Measurements from ENCODE around the gene ERP44.
"Not testable (repeated sequence)": the region's sequence is repeated elsewhere in the genome, so short reads cannot be mapped to it uniquely, and the experiment has no call there.

DNA sequence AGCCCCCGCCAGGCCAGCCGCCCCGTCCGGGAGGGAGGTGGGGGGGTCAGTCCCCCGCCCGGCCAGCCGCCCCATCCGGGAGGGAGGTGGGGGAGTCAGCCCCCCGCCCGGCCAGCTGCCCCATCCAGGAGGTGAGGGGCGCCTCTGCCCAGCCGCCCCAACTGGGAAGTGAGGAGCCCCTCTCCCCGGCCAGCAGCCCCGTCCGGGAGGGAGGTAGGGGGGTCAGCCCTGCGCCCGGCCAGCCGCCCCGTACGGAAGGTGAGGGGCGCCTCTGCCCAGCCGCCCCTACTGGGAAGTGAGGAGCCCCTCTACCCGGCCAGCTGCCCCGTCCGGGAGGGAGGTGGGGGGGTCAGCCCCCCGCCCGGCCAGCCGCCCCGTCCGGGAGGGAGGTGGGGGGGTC is 30.8 kb downstream of the ERP44 start:
- not testable (repeated sequence) for TF ChIP-seq POLR2A (IDR thresholded peaks at IDR 0.05; ENCODE audit: low read length); GATA1 (IDR thresholded peaks at IDR 0.05; ENCODE audit: low read depth, low read length)

Data from erythroblast (primary cell).